Left renal cortex interstitium (tissue), 4 donors: Measurements from ENCODE around the gene SLC16A5. TPM values are rescaled to one million over a fixed set of nuclear protein-coding genes. Genes with fewer than 3 reads are reported as not detected.
"Not testable (repeated sequence)": the region's sequence is repeated elsewhere in the genome, so short reads cannot be mapped to it uniquely, and the experiment has no call there.

Experiments used
- DNase-seq, 4 donors: peaks; one replicate each; pipeline ENCODE4 v3.0.0-alpha.2; 2013; ENCODE audit warnings: low read depth in 4 of 4, low spot score in 2 of 4, missing footprints in 1 of 4
- polyA plus RNA-seq, 4 donors: library from polyadenylated mRNA; unstranded; fragments of 120-200 nt; gene quantifications; one replicate each; pipeline ENCODE4 v1.2.1, GENCODE V29; 2013; ENCODE audit not compliant: insufficient read length in 4 of 4

Gene SLC16A5
- polyA plus RNA-seq, 4 donors, result 23.6 to 45.3 (median 33.4) TPM

GRCh38 chr17:75109046-75109406 lies 21.3 kb downstream of the SLC16A5 start:
- DNase-seq, result no peak

GRCh38 chr17:75109407-75110233 lies 21.9 kb downstream of the SLC16A5 start, which contains the start of gene ARMC7:
ARMC7 (plus strand) TSS chr17:75109969; CDS start chr17:75110289, 320 bp downstream.
- peak in 1 of 4 donors; percentile 64 for DNase-seq

GRCh38 chr17:75110234-75110937 lies 22.6 kb downstream of the SLC16A5 start:
- DNase-seq, result no peak

DNA sequence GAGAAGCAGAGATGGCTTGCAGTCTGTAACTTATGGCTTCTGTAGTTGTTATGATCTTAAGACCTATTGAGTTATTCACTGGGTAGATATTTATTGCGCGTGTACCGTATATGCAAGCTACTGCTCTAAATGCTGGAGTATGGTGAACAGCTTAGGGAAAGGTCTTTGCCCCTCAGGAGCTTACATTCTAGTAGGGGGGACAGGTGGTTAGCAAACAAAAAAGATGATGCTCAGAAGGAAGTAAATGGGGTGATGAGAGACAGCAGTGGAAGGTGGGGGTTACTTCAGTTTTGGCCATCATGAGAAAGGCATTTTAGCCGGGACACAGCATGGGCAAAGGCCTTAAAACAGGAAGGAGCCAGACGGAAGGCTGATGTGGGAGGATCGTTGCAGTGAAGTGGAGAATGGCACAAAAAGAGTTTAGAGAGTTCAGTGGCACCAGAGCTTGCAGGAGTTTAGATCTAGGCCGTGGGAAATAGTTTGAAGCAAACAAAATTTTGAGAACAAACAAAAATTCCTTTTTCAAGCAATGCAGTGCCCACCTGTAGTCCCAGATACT lies 24.1 kb downstream of the SLC16A5 start:
- no peak for DNase-seq

- DNase-seq, result peak; percentile 80 to 92 (median 86)
Observed at GRCh38 chr17:75113798-75114551, 26.2 kb downstream of the SLC16A5 start.

- no peak for DNase-seq
Observed at GRCh38 chr17:75114552-75115314, 27.0 kb downstream of the SLC16A5 start.

- DNase-seq, result no peak
Observed at GRCh38 chr17:75115555-75115954, 27.8 kb downstream of the SLC16A5 start.

DNA sequence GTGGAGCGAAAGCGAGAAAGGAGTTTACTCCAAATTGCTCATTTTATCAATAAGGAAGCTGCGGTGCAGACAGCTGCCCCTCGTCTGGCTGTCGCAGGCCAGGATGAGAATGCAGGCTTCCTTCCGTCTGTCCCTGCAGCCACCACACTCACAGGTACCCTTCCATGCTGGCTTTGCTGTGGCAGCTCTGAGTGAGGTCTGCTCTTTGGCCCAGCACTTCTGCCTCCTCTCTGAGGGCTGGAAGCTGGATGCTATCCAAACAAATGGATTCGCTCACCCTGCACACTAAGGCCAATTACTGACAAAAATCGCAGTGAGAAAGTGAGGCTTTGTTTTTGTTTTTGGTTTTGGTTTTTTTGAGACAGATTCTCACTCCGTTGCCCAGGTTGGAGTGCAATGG lies 29.0 kb downstream of the SLC16A5 start:
- no peak for DNase-seq

DNA sequence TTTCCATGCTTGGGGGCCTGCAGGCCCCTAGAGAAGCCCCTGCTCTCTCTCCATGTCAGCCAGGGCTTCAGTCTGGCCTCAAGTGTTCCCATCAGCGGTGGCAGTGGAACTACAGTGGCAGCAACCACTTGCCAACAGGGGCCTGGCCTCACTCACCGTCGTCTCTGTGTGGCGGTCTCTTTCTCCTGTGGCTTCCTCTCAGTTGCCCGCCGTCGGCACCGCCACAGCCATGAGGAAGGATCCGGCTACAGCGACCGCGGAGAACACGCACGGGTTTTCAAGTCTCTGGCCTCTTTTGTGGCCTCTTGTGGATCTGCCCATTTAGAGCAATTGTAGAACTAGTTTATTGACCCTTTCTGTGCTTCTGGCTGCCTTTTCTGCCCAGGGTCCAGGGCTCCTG lies 30.6 kb downstream of the SLC16A5 start:
- no peak for DNase-seq

- no peak for DNase-seq
Observed at GRCh38 chr17:75124041-75124818, 36.5 kb downstream of the SLC16A5 start.

DNA sequence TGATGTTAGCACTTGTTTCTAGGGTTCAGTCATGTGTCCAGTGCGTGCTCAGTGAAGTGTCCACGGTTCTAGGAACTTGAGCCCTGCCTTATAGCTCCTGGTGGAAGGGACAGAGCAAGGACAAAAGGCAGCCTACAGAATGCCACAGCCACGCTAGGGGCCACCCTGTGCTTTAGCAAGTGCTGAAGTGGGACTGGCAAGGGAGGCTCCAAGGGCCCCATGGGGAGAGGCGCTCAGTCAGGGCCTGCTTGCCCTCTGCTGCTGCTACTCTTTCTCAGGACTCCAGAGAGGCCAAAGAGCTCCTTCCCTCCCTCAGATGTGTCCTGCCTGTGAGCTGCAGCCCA lies 37.0 kb downstream of the SLC16A5 start:
- no peak for DNase-seq

- no peak for DNase-seq
Observed at GRCh38 chr17:75125984-75126383, 38.2 kb downstream of the SLC16A5 start.

- DNase-seq, result no peak
Observed at GRCh38 chr17:75126954-75127353, 39.2 kb downstream of the SLC16A5 start.

GRCh38 chr17:75127936-75128335 lies 40.2 kb downstream of the SLC16A5 start:
- not testable (repeated sequence) for DNase-seq

GRCh38 chr17:75128694-75129505 lies 41.1 kb downstream of the SLC16A5 start:
- DNase-seq, result no peak

GRCh38 chr17:75129576-75129975 lies 41.8 kb downstream of the SLC16A5 start:
- no peak for DNase-seq

DNA sequence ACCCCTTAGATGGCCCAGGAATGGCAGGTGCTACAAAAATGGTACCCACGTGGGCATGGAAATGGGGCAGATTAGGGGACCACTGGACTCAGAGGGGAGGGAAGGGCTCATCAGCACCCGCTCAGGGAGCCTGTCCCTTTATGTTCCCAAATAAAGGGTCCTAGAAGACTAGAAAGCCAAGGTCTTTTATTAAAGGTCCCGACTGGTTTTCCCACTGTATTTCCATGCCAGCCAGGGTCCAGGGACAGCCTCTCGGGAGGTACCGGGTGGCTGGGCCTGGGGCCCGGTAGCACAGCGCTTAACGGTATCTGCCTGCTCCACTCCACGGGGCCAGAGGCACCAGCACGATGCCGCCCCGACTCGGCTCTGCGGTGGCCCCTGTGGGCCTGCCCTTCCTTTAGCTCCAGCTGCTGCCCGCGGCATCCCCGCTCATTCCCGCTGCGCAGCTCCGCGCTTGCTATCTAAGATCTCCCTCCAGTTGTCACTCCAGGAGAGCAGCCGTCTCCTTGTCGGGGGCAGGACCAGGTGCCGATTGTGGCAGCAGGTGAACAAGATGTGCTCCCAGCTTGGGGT lies 42.4 kb downstream of the SLC16A5 start:
- DNase-seq, result no peak

GRCh38 chr17:75130632-75131277 lies 43.0 kb downstream of the SLC16A5 start:
- peak in 2 of 4 donors; percentile 45 to 66 for DNase-seq
